HEK293 (cell line): Measurements from ENCODE around the gene METTL15.

ENCODE experiments used
- CTCF ChIA-PET: fragments of 350-600 bp; formaldehyde crosslinking; extraction: SDS; loops from one replicate; lab custom pipeline; 2021; ENCODE audit warnings: antibody characterized with exemption; lab: Yijun Ruan, JAX
- POLR2A ChIA-PET: fragments of 300-600 bp; formaldehyde crosslinking; extraction: SDS; loops from one replicate; lab custom pipeline; 2020; ENCODE audit warnings: antibody characterized with exemption, inconsistent platforms; lab: Yijun Ruan, JAX
- H3K27ac ChIP-seq: fragments of 200-500 bp; sonication (Bioruptor generic); 2 replicates; pipeline ENCODE4 v1.5.1; 2014; ENCODE audit warnings: low read depth, low read length, control low read depth, inconsistent platforms; ENCODE audit errors: extremely low read depth
- H3K36me3 ChIP-seq, 2 experiments: fragments of 200-500 bp in 1 of 2; sonication (Bioruptor generic) in 1 of 2; 1 replicate in 1 of 2; 2 replicates in 1 of 2; pipeline ENCODE4 v1.5.1; 2014 to 2017; ENCODE audit warnings: inconsistent platforms in 2 of 2, low read length in 2 of 2; ENCODE audit not compliant: control insufficient read depth in 2 of 2, insufficient read depth in 1 of 2
- H3K4me1 ChIP-seq: fragments of 200-500 bp; sonication (Bioruptor generic); 2 replicates; pipeline ENCODE4 v1.5.1; 2014; ENCODE audit warnings: mild to moderate bottlenecking, low read length, inconsistent platforms; ENCODE audit not compliant: control insufficient read depth, insufficient read depth
- H3K4me3 ChIP-seq: 2 replicates; pipeline ENCODE4 v1.5.1; 2011; ENCODE audit warnings: low read depth, mild to moderate bottlenecking, control low read depth, low read length, moderate library complexity
- H3K9me3 ChIP-seq: fragments of 200-500 bp; sonication (Bioruptor generic); 2 replicates; pipeline ENCODE4 v1.5.1; 2014; ENCODE audit warnings: low read depth, low read length, inconsistent platforms; ENCODE audit not compliant: control insufficient read depth, insufficient read depth
- MEIS1 ChIP-seq: sonication (generic); formaldehyde crosslinking; IDR thresholded peaks from 2 replicates; pipeline ENCODE4 v1.8.1; 2022; ENCODE audit warnings: missing genetic modification reagents, mild to moderate bottlenecking, borderline replicate concordance
- PBX3 ChIP-seq: sonication (generic); formaldehyde crosslinking; IDR thresholded peaks from 2 replicates; pipeline ENCODE4 v1.8.1; 2022; ENCODE audit warnings: mild to moderate bottlenecking, moderate library complexity, missing genetic modification reagents
- PRDM2 ChIP-seq: fragments of 450-650 bp; formaldehyde crosslinking; IDR thresholded peaks from 2 replicates; pipeline ENCODE4 v1.5.1; 2016; ENCODE audit warnings: missing biosample characterization, missing genetic modification characterization, borderline replicate concordance
- REST ChIP-seq: fragments of 450-650 bp; formaldehyde crosslinking; IDR thresholded peaks from 2 replicates; pipeline ENCODE4 v1.5.1; 2016; ENCODE audit warnings: missing biosample characterization, missing genetic modification characterization
- TCF7L2 ChIP-seq: IDR thresholded peaks from 2 replicates; pipeline ENCODE4 v1.6.1; 2011; ENCODE audit warnings: low read depth, mild to moderate bottlenecking, inconsistent platforms, low read length, moderate library complexity, borderline replicate concordance
- YY1 ChIP-seq: fragments of 450-650 bp; formaldehyde crosslinking; IDR thresholded peaks from 2 replicates; pipeline ENCODE4 v1.5.1; 2018; ENCODE audit warnings: missing biosample characterization, missing genetic modification characterization
- ZNF311 ChIP-seq: fragments of 450-650 bp; formaldehyde crosslinking; IDR thresholded peaks from 2 replicates; pipeline ENCODE4 v1.5.1; 2017; ENCODE audit warnings: missing biosample characterization, missing genetic modification characterization, borderline replicate concordance
- ZNF366 ChIP-seq: fragments of 450-650 bp; formaldehyde crosslinking; conservative IDR thresholded peaks from 2 replicates; pipeline ENCODE4 v1.5.1; 2016; ENCODE audit warnings: missing biosample characterization, missing genetic modification characterization
- ZNF394 ChIP-seq: fragments of 450-650 bp; formaldehyde crosslinking; IDR thresholded peaks from 2 replicates; pipeline ENCODE4 v1.5.1; 2016; ENCODE audit warnings: missing biosample characterization, missing genetic modification characterization, mild to moderate bottlenecking, moderate library complexity, borderline replicate concordance
- ZNF449 ChIP-seq: fragments of 450-650 bp; formaldehyde crosslinking; IDR thresholded peaks from 2 replicates; pipeline ENCODE4 v1.5.1; 2017; ENCODE audit warnings: missing biosample characterization, mild to moderate bottlenecking, missing genetic modification characterization, moderate library complexity
- ZNF518A ChIP-seq: fragments of 450-650 bp; formaldehyde crosslinking; conservative IDR thresholded peaks from 2 replicates; pipeline ENCODE4 v1.5.1; 2016; ENCODE audit warnings: low read depth, missing biosample characterization, missing genetic modification characterization
- ZNF580 ChIP-seq: fragments of 450-650 bp; formaldehyde crosslinking; IDR thresholded peaks from 2 replicates; pipeline ENCODE4 v1.5.1; 2016; ENCODE audit warnings: missing biosample characterization, missing genetic modification characterization
- ZNF747 ChIP-seq: fragments of 450-650 bp; formaldehyde crosslinking; IDR thresholded peaks from 2 replicates; pipeline ENCODE4 v1.5.1; 2016; ENCODE audit warnings: missing biosample characterization, missing genetic modification characterization
- ZNF837 ChIP-seq: fragments of 450-650 bp; formaldehyde crosslinking; IDR thresholded peaks from 2 replicates; pipeline ENCODE4 v1.5.1; 2016; ENCODE audit warnings: missing biosample characterization, missing genetic modification characterization

Gene METTL15

GRCh38 chr11:28132548-28132947 is 24.4 kb downstream of the METTL15 start:
- Histone ChIP-seq H3K36me3 (peaks cover 0 to 16% of the 10 kb centered on the region in 2 experiments; a peak in 2 of 3 replicates), H3K4me3 (no peak overlapping the region), H3K9me3 (no peaks in the 10 kb centered on the region), H3K27ac (no peak overlapping the region), H3K4me1 (no peaks in the 10 kb centered on the region)
- CTCF ChIA-PET, result no interaction called here
- POLR2A ChIA-PET, result no interaction called here
- TF ChIP-seq ZNF580 (no peak), PRDM2 (tag by site-specific recombination) (no peak), ZNF366 (no peak), REST (tag by site-specific recombination) (no peak), ZNF837 (tag by site-specific recombination) (no peak), YY1 (no peak), MEIS1 (CRISPR knock-in tag) (no peak), ZNF747 (no peak)

GRCh38 chr11:28133146-28133545 is 25.0 kb downstream of the METTL15 start:
- Histone ChIP-seq H3K27ac (no peak overlapping the region), H3K4me3 (no peak overlapping the region), H3K9me3 (no peaks in the 10 kb centered on the region), H3K4me1 (no peaks in the 10 kb centered on the region), H3K36me3 (peaks cover 0 to 16% of the 10 kb centered on the region in 2 experiments; a peak in 2 of 3 replicates)
- ChIA-PET CTCF (interaction anchor here (0.6 kb wide), 1 partner anchor 236 kb away, joined by 4 read pairs; no protein-coding TSS in a partner anchor), POLR2A (no interaction called here)
- no peak for TF ChIP-seq ZNF311
- TF ChIP-seq ZNF449 (tag by site-specific recombination), result no peak
- TF ChIP-seq PBX3, result no peak
- TF ChIP-seq TCF7L2, result no peak
- no peak for TF ChIP-seq ZNF518A (tag by site-specific recombination)
- no peak for TF ChIP-seq ZNF394 (tag by site-specific recombination)
